ENCODE data around the gene PHAF1. TPM values are rescaled to one million over a fixed set of nuclear protein-coding genes. Genes with fewer than 3 reads are reported as not detected.

Gene PHAF1
- total RNA-seq, 8 experiments from 2014 or later = 10.4 to 18.8 (median 14.9) TPM

DNA sequence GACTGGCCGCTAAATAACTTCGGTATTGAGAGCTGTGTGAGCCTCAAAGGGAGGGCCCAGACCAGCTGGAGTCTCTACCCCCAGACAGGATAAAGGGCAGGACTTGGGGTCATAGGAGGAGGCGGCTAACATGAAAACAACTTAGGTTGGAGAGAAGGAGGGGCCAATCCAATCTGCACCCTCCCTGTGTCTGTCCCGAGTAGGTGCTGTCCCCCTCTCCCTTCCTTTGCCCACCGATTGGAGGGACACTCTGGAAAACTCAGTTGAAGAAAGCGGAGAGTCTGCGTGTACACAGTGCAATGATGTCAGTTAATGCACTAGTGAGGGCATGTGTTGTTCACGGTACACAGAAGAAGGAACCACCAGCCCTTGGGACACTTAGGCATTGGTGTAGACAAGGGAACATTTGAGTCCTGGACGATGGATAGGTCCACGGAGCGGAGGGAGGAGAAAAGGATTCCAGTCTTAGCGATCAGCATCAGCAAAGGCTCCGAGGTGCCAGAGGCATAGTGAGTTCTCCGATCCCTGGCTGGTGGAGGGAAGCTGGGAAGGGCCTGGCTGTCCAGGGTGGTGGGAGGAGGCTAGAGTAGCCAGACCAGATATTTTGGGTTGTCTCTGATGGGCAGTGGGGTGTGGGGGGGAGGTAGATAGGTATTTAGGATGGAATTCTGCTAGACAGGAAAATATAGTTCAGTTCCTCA is 61.4 kb downstream of the PHAF1 start:
- H3K4me1 ChIP-seq (replicated peaks in 1 of 2) = peaks cover 35% of the 10 kb centered on the region in 2 donors
- WGBS, 10 experiments = 3 to 50% (median 30%) methylated on average over 1 to 12 of the region's 14 CpGs; no CpG with 5 or more reads in 1 of the 10 experiments

DNA sequence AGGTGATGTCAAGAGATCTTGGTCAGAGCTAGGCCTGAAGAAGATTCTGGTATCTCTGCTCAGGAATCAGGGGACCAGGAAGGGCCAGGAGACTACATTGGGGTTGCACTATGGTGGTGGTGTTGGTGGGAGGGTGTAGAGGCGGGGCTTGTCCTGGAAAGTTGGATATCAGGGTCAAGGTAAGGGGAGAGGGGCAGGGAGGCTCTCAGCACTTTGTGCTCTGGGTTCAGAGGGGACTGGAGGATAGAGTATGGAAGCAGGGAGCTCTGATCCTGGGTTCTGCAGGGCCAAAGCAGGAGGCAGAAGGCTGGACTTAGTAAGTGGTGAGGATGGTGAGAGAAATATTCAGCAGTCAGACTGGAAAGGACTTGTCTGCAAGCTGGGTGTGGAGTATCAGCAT is 63.6 kb downstream of the PHAF1 start:
- H3K4me1 ChIP-seq (replicated peaks in 1 of 2) = peaks cover 35% of the 10 kb centered on the region in 2 donors
- in situ Hi-C loops (cut with MboI; ENCODE audit: low pct_unique_long_range_greater_than_20kb in 2 of 9, low sequenced_read_pairs in 9 of 9, unreplicated experiment in 9 of 9) = loop anchor here in 8 of 9 experiments (25.0 kb wide), 2 partner anchors 186 to 211 kb away; partner anchors contain the start of genes CES3 (in 7 of the 8) and CES4A (in 1 of the 8)
- H3K4me3 ChIP-seq = peak overlapping the region in 1 of 5 donors; percentile 29
- WGBS, 10 experiments = 75% methylated on average over 1 of the region's 1 CpG; no CpG with 5 or more reads in 9 of the 10 experiments
- ATAC-seq (replicated peaks in 6 of 8) = no peak
- no peak overlapping the region for H3K27ac ChIP-seq

More for the DNA sequence above, 61.4 kb downstream of the PHAF1 start:
- in situ Hi-C loops (cut with MboI; ENCODE audit: low pct_unique_long_range_greater_than_20kb in 2 of 9, low sequenced_read_pairs in 9 of 9, unreplicated experiment in 9 of 9) = loop anchor here in 8 of 9 experiments (25.0 kb wide), 2 partner anchors 184 to 209 kb away; partner anchors contain the start of genes CES3 (in 7 of the 8) and CES4A (in 1 of the 8)
- Histone ChIP-seq H3K27ac (peak overlapping the region; percentile 70 to 81), H3K4me3 (peak overlapping the region; percentile 24 to 42 (median 30))
- peak; percentile 2 to 23 (median 7) for ATAC-seq (replicated peaks in 6 of 8)

DNA sequence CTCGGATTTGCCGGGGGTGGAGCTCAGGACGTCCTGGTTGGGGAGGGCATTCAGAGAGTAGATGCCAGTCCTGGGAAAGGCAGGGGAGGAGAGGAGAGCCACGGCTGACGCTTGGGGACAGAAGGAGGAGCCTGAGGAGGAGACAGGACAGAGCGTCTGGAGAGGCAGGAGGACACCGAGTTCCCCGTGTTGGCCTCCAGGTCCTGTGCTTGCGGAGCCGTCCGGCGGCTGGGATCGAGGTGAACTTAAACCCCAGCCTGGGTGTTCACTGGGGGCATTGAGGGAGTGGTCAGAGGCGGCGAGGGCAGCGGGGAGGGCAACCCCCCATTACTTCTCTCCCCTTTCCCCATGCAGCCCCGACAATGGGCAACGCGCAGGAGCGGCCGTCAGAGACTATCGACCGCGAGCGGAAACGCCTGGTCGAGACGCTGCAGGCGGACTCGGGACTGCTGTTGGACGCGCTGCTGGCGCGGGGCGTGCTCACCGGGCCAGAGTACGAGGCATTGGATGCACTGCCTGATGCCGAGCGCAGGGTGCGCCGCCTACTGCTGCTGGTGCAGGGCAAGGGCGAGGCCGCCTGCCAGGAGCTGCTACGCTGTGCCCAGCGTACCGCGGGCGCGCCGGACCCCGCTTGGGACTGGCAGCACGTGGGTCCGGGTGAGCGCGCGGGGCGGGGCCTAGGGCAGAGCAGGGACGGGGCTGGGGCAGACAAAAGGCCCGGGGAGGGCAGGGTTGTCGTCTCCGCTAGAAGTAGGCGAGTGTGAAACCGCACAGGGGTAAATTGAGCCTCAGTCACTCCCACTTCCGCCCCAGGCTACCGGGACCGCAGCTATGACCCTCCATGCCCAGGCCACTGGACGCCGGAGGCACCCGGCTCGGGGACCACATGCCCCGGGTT is 64.3 kb downstream of the PHAF1 start:
- peak; percentile 50 to 81 (median 58) for ATAC-seq (replicated peaks in 6 of 8)
- Histone ChIP-seq H3K4me3 (peak overlapping the region; percentile 14 to 29 (median 16)), H3K27ac (no peak overlapping the region), H3K4me1 (replicated peaks in 1 of 2) (peaks cover 31 to 33% of the 10 kb centered on the region in 2 donors)
- WGBS, 10 experiments = 0 to 22% (median 2%) methylated on average over 1 to 10 of the region's 71 CpGs; no CpG with 5 or more reads in 3 of the 10 experiments
- in situ Hi-C loops (cut with MboI; ENCODE audit: low pct_unique_long_range_greater_than_20kb in 2 of 9, low sequenced_read_pairs in 9 of 9, unreplicated experiment in 9 of 9) = loop anchor here in 8 of 9 experiments (25.0 kb wide), 2 partner anchors 187 to 212 kb away; partner anchors contain the start of genes CES3 (in 7 of the 8) and CES4A (in 1 of the 8)

DNA sequence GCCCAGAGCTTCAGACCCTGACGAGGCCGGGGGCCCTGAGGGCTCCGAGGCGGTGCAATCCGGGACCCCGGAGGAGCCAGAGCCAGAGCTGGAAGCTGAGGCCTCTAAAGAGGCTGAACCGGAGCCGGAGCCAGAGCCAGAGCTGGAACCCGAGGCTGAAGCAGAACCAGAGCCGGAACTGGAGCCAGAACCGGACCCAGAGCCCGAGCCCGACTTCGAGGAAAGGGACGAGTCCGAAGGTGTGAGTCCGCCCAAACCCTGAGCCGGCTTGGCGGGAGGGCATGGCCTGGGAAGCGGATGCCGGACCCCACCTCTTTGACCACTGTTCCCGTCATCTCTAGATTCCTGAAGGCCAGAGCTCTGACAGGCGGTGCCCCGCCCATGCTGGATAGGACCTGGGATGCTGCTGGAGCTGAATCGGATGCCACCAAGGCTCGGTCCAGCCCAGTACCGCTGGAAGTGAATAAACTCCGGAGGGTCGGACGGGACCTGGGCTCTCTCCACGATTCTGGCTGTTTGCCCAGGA is 65.0 kb downstream of the PHAF1 start:
- Histone ChIP-seq H3K27ac (no peak overlapping the region), H3K4me1 (replicated peaks in 1 of 2) (peaks cover 24 to 26% of the 10 kb centered on the region in 2 donors), H3K4me3 (peak overlapping the region in 2 of 5 donors; percentile 14 to 29)
- in situ Hi-C loops (cut with MboI; ENCODE audit: low pct_unique_long_range_greater_than_20kb in 2 of 9, low sequenced_read_pairs in 9 of 9, unreplicated experiment in 9 of 9) = loop anchor here in 8 of 9 experiments (25.0 kb wide), 2 partner anchors 187 to 212 kb away; partner anchors contain the start of genes CES3 (in 7 of the 8) and CES4A (in 1 of the 8)
- no peak for ATAC-seq (replicated peaks in 6 of 8)
- 40 to 88% (median 65%) methylated on average over 3 to 12 of the region's 31 CpGs; no CpG with 5 or more reads in 6 of the 10 experiments for WGBS, 10 experiments

DNA sequence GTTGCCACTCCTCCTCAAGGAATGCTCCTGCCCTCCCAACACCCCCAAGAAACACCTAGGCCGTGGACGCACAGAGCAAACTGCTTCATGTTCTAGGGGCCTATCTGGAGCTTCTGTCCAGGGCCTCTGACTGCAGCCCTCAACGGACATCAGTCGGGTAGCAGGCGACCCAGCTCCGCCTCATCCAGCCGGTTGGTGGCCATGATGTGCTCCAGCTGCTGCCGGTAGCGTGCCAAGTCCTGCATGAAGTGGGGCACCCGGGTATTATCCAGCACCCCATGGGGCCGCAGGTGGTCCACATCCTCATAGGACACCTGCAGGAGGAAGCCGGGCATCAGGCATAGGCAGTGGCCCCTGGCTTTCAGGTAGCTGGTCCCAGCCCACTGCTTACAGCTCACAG is 66.9 kb downstream of the PHAF1 start:
- WGBS, 10 experiments = 83% methylated on average over 5 to 7 of the region's 12 CpGs; no CpG with 5 or more reads in 8 of the 10 experiments
- no peak for ATAC-seq (replicated peaks in 6 of 8)
- no peak overlapping the region for H3K4me3 ChIP-seq
- peaks cover 13 to 18% of the 10 kb centered on the region in 2 donors for H3K4me1 ChIP-seq (replicated peaks in 1 of 2)
- in situ Hi-C loops (cut with MboI; ENCODE audit: low pct_unique_long_range_greater_than_20kb in 2 of 9, low sequenced_read_pairs in 9 of 9, unreplicated experiment in 9 of 9) = no loop called here
- no peak overlapping the region for H3K27ac ChIP-seq

DNA sequence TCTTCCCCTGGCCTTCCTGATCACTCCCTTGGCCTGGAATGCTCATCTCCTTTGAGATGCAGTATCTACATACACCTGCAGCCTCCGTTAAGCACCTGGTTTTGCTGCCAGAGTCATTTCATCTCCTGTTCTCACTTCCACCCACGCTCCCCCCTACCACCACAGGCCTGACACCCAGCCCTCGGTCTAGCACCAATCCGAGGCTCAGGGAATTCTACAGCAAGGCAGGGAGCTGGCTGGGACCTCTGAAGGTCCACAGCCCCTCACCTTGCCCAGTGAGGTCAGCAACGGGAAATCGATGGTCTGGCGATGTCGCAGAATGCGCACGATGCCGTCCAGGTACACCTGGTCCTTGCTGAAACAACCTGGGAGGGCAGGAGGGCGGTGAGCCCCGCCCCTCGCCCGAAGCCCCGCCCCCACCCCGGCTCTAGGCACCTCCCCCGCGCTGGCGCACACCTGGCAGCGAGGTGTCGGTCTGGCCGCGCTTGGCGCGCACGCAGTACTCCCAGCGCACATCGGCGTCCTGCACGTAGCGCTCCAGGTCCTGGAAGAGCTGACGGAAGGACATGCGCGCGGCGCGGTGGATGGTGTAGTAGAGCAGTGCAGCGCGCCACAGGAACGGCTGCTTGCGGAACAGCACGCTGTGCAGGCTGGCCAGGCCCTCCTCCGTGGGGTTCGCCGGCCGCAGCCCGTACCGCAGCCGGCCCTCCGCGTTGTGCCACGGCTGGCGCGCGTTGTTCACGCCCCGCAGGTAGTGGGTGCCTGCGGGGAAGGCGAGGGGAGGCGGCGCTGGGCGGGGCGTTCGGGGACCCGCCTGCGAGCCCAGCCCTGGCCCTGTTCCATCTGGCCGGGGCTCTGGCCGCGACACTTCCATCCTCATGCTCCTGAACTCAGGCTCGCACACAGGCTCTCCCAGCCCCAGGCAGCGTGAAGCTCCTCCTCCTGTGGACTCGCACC is 68.3 kb downstream of the PHAF1 start:
- peak; percentile 19 to 62 (median 46) for ATAC-seq (replicated peaks in 6 of 8)
- in situ Hi-C loops (cut with MboI; ENCODE audit: low pct_unique_long_range_greater_than_20kb in 2 of 9, low sequenced_read_pairs in 9 of 9, unreplicated experiment in 9 of 9) = no loop called here
- Histone ChIP-seq H3K4me3 (peak overlapping the region in 4 of 5 donors; percentile 10 to 16 (median 13)), H3K27ac (no peak overlapping the region), H3K4me1 (replicated peaks in 1 of 2) (peaks cover 21 to 30% of the 10 kb centered on the region in 2 donors)
- 6 to 51% (median 44%) methylated on average over 2 to 6 of the region's 73 CpGs; no CpG with 5 or more reads in 7 of the 10 experiments for WGBS, 10 experiments

DNA sequence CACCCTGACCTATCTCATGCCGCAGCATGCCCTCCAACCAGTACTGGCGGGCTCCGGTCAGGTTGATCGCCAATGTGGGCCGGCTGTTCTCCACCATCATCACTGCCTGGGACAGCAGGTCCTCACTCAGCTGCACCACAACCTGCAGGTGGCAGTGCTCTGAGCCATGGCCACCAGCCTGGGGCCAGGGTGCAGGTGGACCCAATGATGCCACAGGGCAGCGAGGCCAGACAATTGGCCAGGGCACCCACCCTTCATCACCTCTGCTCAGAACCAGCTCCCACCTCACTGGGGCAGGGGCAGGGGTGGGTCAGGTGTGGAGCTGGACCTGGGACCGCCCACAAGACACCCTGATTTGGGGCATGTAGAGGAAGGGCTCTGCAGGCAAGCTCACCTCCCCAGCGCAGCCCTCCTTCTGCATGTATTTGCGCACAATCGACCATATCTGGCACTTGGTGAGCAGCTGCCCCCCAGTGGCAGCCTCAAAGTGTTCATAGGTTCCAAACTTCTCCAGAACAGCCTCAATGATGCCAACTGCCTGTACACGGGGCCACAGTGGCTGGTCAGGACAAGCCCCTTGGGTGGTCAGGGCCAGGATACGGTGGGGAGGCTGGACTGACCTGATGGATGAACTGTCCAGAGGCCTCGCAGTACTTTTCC is 69.8 kb downstream of the PHAF1 start:
- in situ Hi-C loops (cut with MboI; ENCODE audit: low pct_unique_long_range_greater_than_20kb in 2 of 9, low sequenced_read_pairs in 9 of 9, unreplicated experiment in 9 of 9) = no loop called here
- no peak for ATAC-seq (replicated peaks in 6 of 8)
- Histone ChIP-seq H3K27ac (no peak overlapping the region), H3K4me3 (no peak overlapping the region), H3K4me1 (replicated peaks in 1 of 2) (peaks cover 15 to 22% of the 10 kb centered on the region in 2 donors)
- WGBS, 10 experiments = 80 to 100% (median 87%) methylated on average over 1 to 6 of the region's 13 CpGs; no CpG with 5 or more reads in 5 of the 10 experiments

DNA sequence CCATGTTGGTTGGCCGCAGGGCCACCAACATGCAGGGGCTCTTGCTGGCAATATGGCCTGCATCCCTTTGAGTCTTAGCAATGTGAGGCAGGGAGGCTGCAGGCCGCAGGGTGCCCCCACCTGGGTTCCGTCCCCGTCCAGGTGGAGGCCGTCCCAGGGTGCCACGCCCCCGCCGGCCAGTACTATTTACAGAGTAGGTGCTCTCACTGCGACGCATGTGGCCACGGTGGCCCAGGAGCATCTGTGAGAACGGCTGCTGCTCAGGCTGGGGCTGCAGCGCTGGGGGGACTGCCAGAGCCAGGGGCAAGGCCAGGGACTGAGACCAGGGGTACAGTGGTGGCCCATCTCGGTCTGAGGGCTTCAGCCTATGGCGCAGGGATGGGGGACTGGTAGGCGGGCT is 70.4 kb downstream of the PHAF1 start:
- no peak overlapping the region for H3K27ac ChIP-seq
- in situ Hi-C loops (cut with MboI; ENCODE audit: low pct_unique_long_range_greater_than_20kb in 2 of 9, low sequenced_read_pairs in 9 of 9, unreplicated experiment in 9 of 9) = no loop called here
- 93 to 100% (median 100%) methylated on average over 1 to 5 of the region's 16 CpGs; no CpG with 5 or more reads in 7 of the 10 experiments for WGBS, 10 experiments
- ATAC-seq (replicated peaks in 6 of 8) = no peak
- peaks cover 15 to 16% of the 10 kb centered on the region in 2 donors for H3K4me1 ChIP-seq (replicated peaks in 1 of 2)
- no peak overlapping the region for H3K4me3 ChIP-seq

DNA sequence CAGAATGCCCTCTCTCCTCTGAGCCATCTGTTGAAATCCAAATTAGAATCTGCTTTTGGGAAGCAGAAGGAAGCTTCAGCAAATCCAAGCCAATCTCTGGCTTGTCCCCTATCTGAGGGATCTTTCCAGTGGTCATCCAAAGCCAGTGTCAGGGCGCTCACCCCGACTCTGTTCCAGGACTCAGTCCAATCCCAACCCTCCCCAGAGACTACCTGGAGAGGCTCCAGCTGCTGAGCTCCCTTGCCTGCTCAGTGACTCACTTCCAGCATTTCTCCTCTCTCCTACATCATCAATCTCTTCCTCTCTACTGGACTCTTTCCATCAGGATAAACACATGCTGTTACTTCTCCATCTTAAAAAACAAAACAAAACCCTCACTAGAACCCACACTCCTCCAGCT is 71.6 kb downstream of the PHAF1 start:
- H3K27ac ChIP-seq = no peak overlapping the region
- peaks cover 15 to 21% of the 10 kb centered on the region in 2 donors for H3K4me1 ChIP-seq (replicated peaks in 1 of 2)
- no peak overlapping the region for H3K4me3 ChIP-seq
- ATAC-seq (replicated peaks in 6 of 8) = no peak
- WGBS, 10 experiments = 10 to 100% (median 73%) methylated on average over 2 of the region's 2 CpGs; no CpG with 5 or more reads in 5 of the 10 experiments
- in situ Hi-C loops (cut with MboI; ENCODE audit: low pct_unique_long_range_greater_than_20kb in 2 of 9, low sequenced_read_pairs in 9 of 9, unreplicated experiment in 9 of 9) = no loop called here

DNA sequence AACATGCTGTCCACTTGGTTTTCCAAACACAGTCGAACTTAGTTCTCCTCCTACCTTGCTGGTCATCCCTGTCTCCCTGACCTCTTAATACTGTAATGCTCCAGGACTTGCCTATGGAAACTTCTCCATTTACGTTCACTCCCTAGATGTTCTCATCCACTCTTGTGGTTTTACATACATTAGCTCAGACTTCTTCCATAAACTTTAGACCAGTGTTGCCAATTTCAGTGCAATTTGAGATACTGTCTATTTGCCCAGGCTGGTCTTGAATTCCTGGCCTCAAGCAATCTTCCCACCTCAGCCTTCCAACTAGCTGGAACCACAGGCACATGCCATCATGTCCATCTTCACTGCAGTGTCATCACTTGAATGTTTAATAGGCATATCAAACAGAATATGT is 72.5 kb downstream of the PHAF1 start:
- Histone ChIP-seq H3K4me1 (replicated peaks in 1 of 2) (peaks cover 15 to 21% of the 10 kb centered on the region in 2 donors), H3K4me3 (peak overlapping the region in 3 of 5 donors; percentile 86 to 92 (median 86)), H3K27ac (no peak overlapping the region)
- 20 to 100% (median 70%) methylated on average over 1 to 2 of the region's 2 CpGs; no CpG with 5 or more reads in 4 of the 10 experiments for WGBS, 10 experiments
- ATAC-seq (replicated peaks in 6 of 8) = no peak
- in situ Hi-C loops (cut with MboI; ENCODE audit: low pct_unique_long_range_greater_than_20kb in 2 of 9, low sequenced_read_pairs in 9 of 9, unreplicated experiment in 9 of 9) = no loop called here

DNA sequence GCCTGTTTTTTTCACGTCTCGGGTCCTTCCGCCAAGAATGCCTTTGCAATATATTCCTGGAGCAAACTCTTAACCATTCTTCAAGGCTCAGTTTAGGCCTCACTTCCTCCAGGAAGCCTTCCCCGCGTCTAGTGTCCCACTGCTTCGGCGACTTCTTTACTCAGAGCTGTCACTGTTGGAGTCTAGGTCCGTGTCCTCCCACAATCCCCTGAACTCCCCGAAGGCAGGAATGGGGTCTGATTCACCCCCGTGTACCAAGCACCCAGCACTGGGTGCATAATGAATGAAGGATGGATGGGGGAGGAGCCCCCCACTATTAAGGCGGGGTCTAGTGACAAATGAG is 73.5 kb downstream of the PHAF1 start:
- Histone ChIP-seq H3K4me3 (peak overlapping the region; percentile 81 to 92 (median 86)), H3K27ac (peak overlapping the region in 1 of 2 donors; percentile 99), H3K4me1 (replicated peaks in 1 of 2) (peaks cover 15 to 21% of the 10 kb centered on the region in 2 donors)
- in situ Hi-C loops (cut with MboI; ENCODE audit: low pct_unique_long_range_greater_than_20kb in 2 of 9, low sequenced_read_pairs in 9 of 9, unreplicated experiment in 9 of 9) = no loop called here
- no peak for ATAC-seq (replicated peaks in 6 of 8)
- WGBS, 10 experiments = 0 to 44% (median 3%) methylated on average over 2 to 8 of the region's 11 CpGs; no CpG with 5 or more reads in 3 of the 10 experiments

All from motor neuron (in vitro differentiated cells).